ENCODE measurements around the gene POLRMT. TPM values are rescaled to one million over a fixed set of nuclear protein-coding genes. Genes with fewer than 3 reads are reported as not detected.

Gene POLRMT
- total and polyA plus RNA-seq, 2 experiments from 2014 or later: 98.0 to 148 TPM

DNA sequence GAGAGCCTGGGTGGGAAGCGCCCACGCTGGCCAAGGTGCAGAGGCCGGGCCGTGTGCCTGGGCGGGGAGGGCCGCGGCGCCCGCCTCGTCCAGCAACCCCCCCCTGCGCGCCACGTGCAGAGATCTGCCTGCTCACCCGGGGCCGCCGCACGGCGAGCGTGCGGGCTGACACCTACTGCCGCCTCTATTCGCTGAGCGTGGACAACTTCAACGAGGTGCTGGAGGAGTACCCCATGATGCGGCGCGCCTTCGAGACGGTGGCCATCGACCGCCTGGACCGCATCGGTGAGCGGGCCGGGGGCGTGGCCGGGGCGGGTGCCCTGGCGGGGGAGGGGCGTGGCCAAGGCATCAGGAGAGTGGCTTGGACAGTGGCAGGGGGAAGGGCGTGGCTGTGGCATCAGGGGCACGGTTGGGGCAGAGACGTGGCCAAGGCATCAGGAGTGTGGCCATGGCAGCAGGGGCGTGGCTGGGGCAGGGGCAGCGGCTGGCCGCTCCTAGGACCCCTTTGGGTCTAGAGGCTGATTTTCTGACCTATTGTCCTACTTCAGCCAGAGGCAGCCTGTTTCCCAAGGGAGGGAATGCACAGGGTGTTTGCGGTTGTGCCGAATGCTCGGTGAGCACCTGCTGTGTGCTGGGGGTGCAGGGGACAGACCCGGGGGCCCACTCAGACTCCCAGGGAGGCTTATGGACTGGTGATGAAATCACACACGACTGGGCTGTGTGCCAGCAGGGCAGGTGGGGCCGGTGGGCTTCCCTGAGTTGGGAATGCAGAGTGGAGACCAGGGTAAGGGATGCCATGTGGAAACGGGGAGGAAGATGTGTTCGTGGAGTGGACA, 19.4 kb downstream of the POLRMT start:
- peaks cover 17% of the 10 kb centered on the region for H3K27me3 Mint-ChIP-seq (ENCODE audit: insufficient read depth, low read depth, poor library complexity)
- no peak for ATAC-seq
- Histone ChIP-seq H2AFZ (no peak overlapping the region), H3K36me3 (ENCODE audit: insufficient read depth) (no peaks in the 10 kb centered on the region), H3K27ac (ENCODE audit: low read depth) (no peak overlapping the region), H3K79me2 (replicated peaks; ENCODE audit: insufficient read depth) (no peaks in the 10 kb centered on the region), H4K20me1 (replicated peaks; ENCODE audit: insufficient read depth) (peaks cover 4% of the 10 kb centered on the region), H3F3A (replicated peaks; ENCODE audit: low read depth) (no peaks in the 10 kb centered on the region), H3K9me2 (ENCODE audit: insufficient read depth) (no peaks in the 10 kb centered on the region), H3K4me2 (no peak overlapping the region), H3K27me3 (ENCODE audit: insufficient read depth) (no peaks in the 10 kb centered on the region), H3K4me1 (ENCODE audit: insufficient read depth) (no peaks in the 10 kb centered on the region), H3K4me3 (no peak overlapping the region)
- DNase-seq (ENCODE audit: low spot score): no peak
- H3K4me1 Mint-ChIP-seq: peaks cover 6% of the 10 kb centered on the region
- H3K27ac Mint-ChIP-seq: no peak overlapping the region
- H3K36me3 Mint-ChIP-seq (ENCODE audit: low read depth): peaks cover 20% of the 10 kb centered on the region
- H3K9me3 Mint-ChIP-seq: no peaks in the 10 kb centered on the region
- no peak overlapping the region; the same call in 2 of the 3 replicates for H3K4me3 Mint-ChIP-seq
- no peak for TF ChIP-seq ZNF462 (CRISPR knock-in tag; IDR thresholded peaks at IDR 0.05)

DNA sequence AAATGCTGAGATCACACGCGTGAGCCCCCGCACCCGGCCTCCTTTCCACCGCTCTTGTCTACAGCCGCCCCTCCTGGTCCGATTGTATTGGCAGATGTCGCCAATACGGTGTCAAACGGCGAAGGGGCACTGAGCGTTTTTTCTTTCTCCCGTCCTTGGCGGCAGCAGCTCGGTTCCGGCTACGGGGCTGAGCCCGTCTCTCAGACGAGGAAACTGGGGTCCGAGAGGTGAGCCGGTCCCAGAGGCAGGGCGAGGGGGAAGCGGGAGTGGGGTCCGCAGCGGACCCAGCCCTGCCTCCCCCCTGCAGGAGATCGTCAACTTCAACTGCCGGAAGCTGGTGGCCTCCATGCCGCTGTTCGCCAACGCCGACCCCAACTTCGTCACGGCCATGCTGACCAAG, 20.4 kb downstream of the POLRMT start:
- Mint-ChIP-seq H3K4me3 (no peak overlapping the region), H3K36me3 (ENCODE audit: low read depth) (peaks cover 12% of the 10 kb centered on the region; the same call in 2 of the 3 replicates), H3K9me3 (no peaks in the 10 kb centered on the region), H3K4me1 (peaks cover 6% of the 10 kb centered on the region), H3K27ac (no peak overlapping the region), H3K27me3 (ENCODE audit: insufficient read depth, low read depth, poor library complexity) (peaks cover 17% of the 10 kb centered on the region)
- H3K4me1 ChIP-seq (ENCODE audit: insufficient read depth): no peaks in the 10 kb centered on the region
- no peak overlapping the region for H2AFZ ChIP-seq
- no peak overlapping the region for H3K27ac ChIP-seq (ENCODE audit: low read depth)
- no peaks in the 10 kb centered on the region for H3F3A ChIP-seq (replicated peaks; ENCODE audit: low read depth)
- H3K36me3 ChIP-seq (ENCODE audit: insufficient read depth): no peaks in the 10 kb centered on the region
- H4K20me1 ChIP-seq (replicated peaks; ENCODE audit: insufficient read depth): no peaks in the 10 kb centered on the region; the same call in none of the 2 replicates
- H3K9me2 ChIP-seq (ENCODE audit: insufficient read depth): no peaks in the 10 kb centered on the region
- DNase-seq (ENCODE audit: low spot score) (no peak), ATAC-seq (no peak)
- H3K4me2 ChIP-seq: no peak overlapping the region
- H3K27me3 ChIP-seq (ENCODE audit: insufficient read depth): no peaks in the 10 kb centered on the region
- H3K4me3 ChIP-seq: no peak overlapping the region
- no peaks in the 10 kb centered on the region for H3K79me2 ChIP-seq (replicated peaks; ENCODE audit: insufficient read depth)
- TF ChIP-seq ZNF331 (CRISPR knock-in tag; IDR thresholded peaks at IDR 0.05; ENCODE audit: low read depth): no peak
- no peak for TF ChIP-seq CREB1 (CRISPR knock-in tag; IDR thresholded peaks at IDR 0.05; ENCODE audit: low read depth)
- TF ChIP-seq STAT1 (IDR thresholded peaks at IDR 0.05; ENCODE audit: unreplicated experiment): no peak
- TF ChIP-seq, protein P1, sequence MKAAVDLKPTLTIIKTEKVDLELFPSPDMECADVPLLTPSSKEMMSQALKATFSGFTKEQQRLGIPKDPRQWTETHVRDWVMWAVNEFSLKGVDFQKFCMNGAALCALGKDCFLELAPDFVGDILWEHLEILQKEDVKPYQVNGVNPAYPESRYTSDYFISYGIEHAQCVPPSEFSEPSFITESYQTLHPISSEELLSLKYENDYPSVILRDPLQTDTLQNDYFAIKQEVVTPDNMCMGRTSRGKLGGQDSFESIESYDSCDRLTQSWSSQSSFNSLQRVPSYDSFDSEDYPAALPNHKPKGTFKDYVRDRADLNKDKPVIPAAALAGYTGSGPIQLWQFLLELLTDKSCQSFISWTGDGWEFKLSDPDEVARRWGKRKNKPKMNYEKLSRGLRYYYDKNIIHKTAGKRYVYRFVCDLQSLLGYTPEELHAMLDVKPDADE (IDR thresholded peaks at IDR 0.05): no peak
- TF ChIP-seq EZH2phosphoT487 (IDR thresholded peaks at IDR 0.05; ENCODE audit: unreplicated experiment): no peak
